ENCODE data around the gene PNP.
"Not testable (repeated sequence)": the region's sequence is repeated elsewhere in the genome, so short reads cannot be mapped to it uniquely, and the experiment has no call there.

Gene PNP

GRCh38 chr14:20485900-20486299, 16.7 kb downstream of the PNP start:
- intact Hi-C loops (cut with DNase I): no loop called here

GRCh38 chr14:20486684-20487395, 17.6 kb downstream of the PNP start:
- DNase-seq: no peak
- intact Hi-C loops (cut with DNase I): no loop called here

More at GRCh38 chr14:20485900-20486299, 16.7 kb downstream of the PNP start:
- no peak for DNase-seq

GRCh38 chr14:20487396-20487725, 18.2 kb downstream of the PNP start:
- no peak for DNase-seq
- intact Hi-C loops (cut with DNase I): no loop called here

GRCh38 chr14:20489093-20489994, 20.1 kb downstream of the PNP start:
- intact Hi-C loops (cut with DNase I): no loop called here

GRCh38 chr14:20490563-20490962, 21.4 kb downstream of the PNP start:
- intact Hi-C loops (cut with DNase I): no loop called here

More at GRCh38 chr14:20489093-20489994, 20.1 kb downstream of the PNP start:
- DNase-seq: no peak

GRCh38 chr14:20492486-20492885, 23.3 kb downstream of the PNP start:
- intact Hi-C loops (cut with DNase I): no loop called here
- DNase-seq: no peak

More at GRCh38 chr14:20490563-20490962, 21.4 kb downstream of the PNP start:
- no peak for DNase-seq

- DNase-seq: peak in 18 of 42 donors; percentile 4 to 46 (median 17)
- intact Hi-C loops (cut with DNase I): no loop called here
Measured at GRCh38 chr14:20493634-20494033, 24.4 kb downstream of the PNP start.

GRCh38 chr14:20494935-20495766, 25.9 kb downstream of the PNP start:
- DNase-seq: no peak
- intact Hi-C loops (cut with DNase I): no loop called here

GRCh38 chr14:20498622-20499021, 29.4 kb downstream of the PNP start:
- DNase-seq: no peak
- intact Hi-C loops (cut with DNase I): no loop called here

- DNase-seq: no peak
- intact Hi-C loops (cut with DNase I): no loop called here
Measured at GRCh38 chr14:20499108-20499507, 29.9 kb downstream of the PNP start.

GRCh38 chr14:20499881-20500280, 30.7 kb downstream of the PNP start:
- no peak for DNase-seq
- intact Hi-C loops (cut with DNase I): no loop called here

- intact Hi-C loops (cut with DNase I): no loop called here
Measured at GRCh38 chr14:20501346-20501745, 32.1 kb downstream of the PNP start.

GRCh38 chr14:20503898-20504297, 34.7 kb downstream of the PNP start:
- DNase-seq: peak in 20 of 42 donors; percentile 2 to 42 (median 14)

More at GRCh38 chr14:20501346-20501745, 32.1 kb downstream of the PNP start:
- DNase-seq: no peak

GRCh38 chr14:20506276-20506675, 37.1 kb downstream of the PNP start:
- DNase-seq; intact Hi-C loops (cut with DNase I): not testable (repeated sequence)

More at GRCh38 chr14:20503898-20504297, 34.7 kb downstream of the PNP start:
- intact Hi-C loops (cut with DNase I): no loop called here

- intact Hi-C loops (cut with DNase I); DNase-seq: not testable (repeated sequence)
Measured at GRCh38 chr14:20506752-20507151, 37.5 kb downstream of the PNP start.

GRCh38 chr14:20507537-20507936, 38.3 kb downstream of the PNP start:
- DNase-seq; intact Hi-C loops (cut with DNase I): not testable (repeated sequence)

- no peak for DNase-seq
- intact Hi-C loops (cut with DNase I): no loop called here
Measured at GRCh38 chr14:20508367-20508766, 39.2 kb downstream of the PNP start.

- DNase-seq: no peak
- intact Hi-C loops (cut with DNase I): no loop called here
Measured at GRCh38 chr14:20512177-20512905, 43.1 kb downstream of the PNP start.

GRCh38 chr14:20515846-20516245, 46.6 kb downstream of the PNP start:
- DNase-seq: no peak
- intact Hi-C loops (cut with DNase I): no loop called here
